ENCODE results near the gene VILL.

Gene VILL

GRCh38 chr3:37990527-37990926 lies at the start of gene VILL:
TSS of gene VILL (plus strand) at chr3:37990786. CDS start at chr3:37993673, 2,887 bp downstream.
- DNase-seq: no peak
- TF ChIP-seq POLR2A (IDR thresholded peaks at IDR 0.05; ENCODE audit: low read length) (no peak), GATA1 (IDR thresholded peaks at IDR 0.05; ENCODE audit: low read depth, low read length) (no peak)

DNA sequence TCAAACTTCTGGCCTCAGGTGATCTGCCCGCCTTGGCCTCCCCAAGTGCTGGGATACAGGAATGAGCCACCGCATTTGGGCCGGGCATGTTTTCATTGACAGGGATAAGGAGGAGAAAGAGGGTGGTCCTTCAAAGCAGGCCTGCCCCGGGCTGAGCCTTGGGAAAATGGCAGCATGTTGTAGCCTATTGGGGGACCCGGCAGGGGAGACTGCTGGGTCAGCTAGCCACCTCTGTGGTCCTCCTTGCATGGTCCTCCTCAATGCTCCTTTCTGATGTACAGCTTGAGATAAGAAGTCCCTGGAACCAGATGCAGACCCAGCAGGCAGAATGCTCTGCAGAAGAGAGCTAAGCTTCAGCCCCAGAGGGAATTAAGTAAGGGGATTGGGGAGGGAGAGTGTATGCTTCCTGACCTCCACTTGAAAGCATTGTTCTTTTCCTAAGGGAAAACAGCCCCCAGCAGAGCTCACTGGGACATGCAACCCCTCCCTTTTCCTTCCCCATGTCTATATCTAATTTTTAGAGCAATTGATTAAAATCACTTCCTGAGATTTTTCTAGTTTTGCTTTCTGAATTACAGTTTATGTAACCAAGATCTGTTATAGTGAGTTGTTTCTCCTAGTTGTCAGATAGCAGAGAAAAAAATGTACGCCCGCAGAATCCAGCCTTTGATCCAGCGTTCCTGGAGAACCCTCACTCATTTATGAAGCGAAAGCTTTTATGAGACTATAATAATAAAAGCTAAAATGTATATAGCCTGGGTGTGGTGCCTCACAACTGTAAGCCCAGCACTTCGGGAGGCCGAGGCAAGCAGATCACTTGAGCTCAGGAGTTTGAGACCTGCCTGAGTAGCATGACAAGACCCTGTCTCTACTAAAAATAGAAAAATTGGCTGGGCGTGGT lies 48.7 kb upstream of the VILL start:
- TF ChIP-seq GATA1 (IDR thresholded peaks at IDR 0.05; ENCODE audit: low read depth, low read length) (no peak), POLR2A (IDR thresholded peaks at IDR 0.05; ENCODE audit: low read length) (no peak)
- no peak for DNase-seq

DNA sequence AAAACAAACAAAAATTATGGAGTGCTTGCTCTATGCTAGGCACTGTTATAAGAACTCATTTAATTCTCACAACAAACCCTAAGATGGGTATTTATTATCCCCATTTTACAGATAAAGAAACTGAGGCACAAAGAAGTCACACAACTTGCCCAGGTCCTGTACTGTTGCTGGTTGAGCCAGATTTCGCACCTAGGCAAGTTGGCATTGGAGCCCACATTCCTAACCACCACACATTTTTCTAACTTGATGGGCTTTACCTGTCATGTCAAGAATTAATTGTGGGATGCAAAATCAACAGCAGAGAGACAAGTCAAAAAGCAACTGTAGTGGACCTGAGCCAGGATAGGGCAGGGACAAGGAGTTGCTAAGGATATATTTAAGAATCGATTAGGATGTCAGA lies 47.9 kb upstream of the VILL start:
- no peak for DNase-seq
- TF ChIP-seq GATA1 (IDR thresholded peaks at IDR 0.05; ENCODE audit: low read depth, low read length): no peak
- no peak for TF ChIP-seq POLR2A (IDR thresholded peaks at IDR 0.05; ENCODE audit: low read length)

- DNase-seq: no peak
These were observed 47.5 kb upstream of the VILL start for GRCh38 chr3:37943126-37943525.

DNA sequence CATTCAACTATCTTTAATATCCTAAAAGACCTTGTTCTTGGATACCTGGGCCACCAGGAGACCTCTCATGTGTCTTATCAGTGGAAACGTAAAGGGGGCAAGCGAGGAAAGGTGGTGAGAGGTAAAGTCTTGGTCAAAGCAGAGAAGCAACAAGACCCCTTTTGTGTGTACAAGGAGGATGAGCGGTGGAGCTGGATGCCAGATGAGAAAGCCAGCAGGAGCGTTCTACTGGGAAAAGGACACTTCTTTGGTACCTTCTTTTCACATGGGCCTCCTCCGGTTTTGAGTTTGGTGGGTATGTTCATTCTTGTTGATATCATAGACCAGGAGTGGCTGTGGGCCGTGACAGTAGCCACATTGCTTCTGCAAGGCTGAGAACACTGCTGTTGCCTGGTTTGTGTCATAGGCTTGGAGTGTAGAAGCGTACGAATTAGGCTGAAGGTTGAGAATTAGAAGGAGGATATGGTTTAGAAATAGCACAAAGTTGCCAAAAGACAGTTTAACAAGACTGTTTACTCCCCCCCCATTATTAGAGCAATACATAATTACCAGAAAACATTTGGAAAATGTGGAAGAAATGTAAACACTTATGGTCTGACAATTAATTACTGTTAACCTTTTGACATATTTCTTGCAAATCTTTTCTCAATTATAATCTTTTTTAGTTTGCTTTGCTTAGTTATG lies 46.8 kb upstream of the VILL start:
- TF ChIP-seq GATA1 (IDR thresholded peaks at IDR 0.05; ENCODE audit: low read depth, low read length): no peak
- TF ChIP-seq POLR2A (IDR thresholded peaks at IDR 0.05; ENCODE audit: low read length): no peak
- no peak for DNase-seq

More at GRCh38 chr3:37943126-37943525, 47.5 kb upstream of the VILL start:
- TF ChIP-seq POLR2A (IDR thresholded peaks at IDR 0.05; ENCODE audit: low read length) (no peak), GATA1 (IDR thresholded peaks at IDR 0.05; ENCODE audit: low read depth, low read length) (no peak)

- no peak for DNase-seq
- TF ChIP-seq GATA1 (IDR thresholded peaks at IDR 0.05; ENCODE audit: low read depth, low read length): no peak
- no peak for TF ChIP-seq POLR2A (IDR thresholded peaks at IDR 0.05; ENCODE audit: low read length)
These were observed 46.2 kb upstream of the VILL start for GRCh38 chr3:37944391-37944842.

GRCh38 chr3:37945156-37945806 lies 45.3 kb upstream of the VILL start:
- no peak for DNase-seq
- TF ChIP-seq GATA1 (IDR thresholded peaks at IDR 0.05; ENCODE audit: low read depth, low read length) (no peak), POLR2A (IDR thresholded peaks at IDR 0.05; ENCODE audit: low read length) (no peak)

GRCh38 chr3:37945807-37946530 lies 44.6 kb upstream of the VILL start:
- TF ChIP-seq GATA1 (IDR thresholded peaks at IDR 0.05; ENCODE audit: low read depth, low read length) (no peak), POLR2A (IDR thresholded peaks at IDR 0.05; ENCODE audit: low read length) (no peak)
- no peak for DNase-seq

DNA sequence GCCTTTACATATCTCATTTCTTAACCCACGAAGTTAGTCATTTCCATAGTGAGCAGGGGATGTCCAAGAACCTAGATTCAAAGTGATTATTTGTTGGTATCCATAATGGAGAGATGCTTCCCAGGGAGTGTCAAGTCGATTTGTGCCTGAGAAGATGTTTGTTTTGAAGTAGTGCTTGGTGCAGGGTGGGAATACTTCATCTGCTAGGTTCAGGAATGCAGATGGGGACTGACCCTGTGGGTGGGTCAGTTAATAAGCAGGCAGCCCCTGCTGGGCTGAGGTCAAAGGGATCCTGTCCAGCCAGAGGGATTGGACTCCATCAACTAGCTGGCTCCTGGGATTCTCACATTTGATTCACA lies 44.1 kb upstream of the VILL start:
- no peak for TF ChIP-seq GATA1 (IDR thresholded peaks at IDR 0.05; ENCODE audit: low read depth, low read length)
- TF ChIP-seq POLR2A (IDR thresholded peaks at IDR 0.05; ENCODE audit: low read length): no peak
- DNase-seq: no peak

DNA sequence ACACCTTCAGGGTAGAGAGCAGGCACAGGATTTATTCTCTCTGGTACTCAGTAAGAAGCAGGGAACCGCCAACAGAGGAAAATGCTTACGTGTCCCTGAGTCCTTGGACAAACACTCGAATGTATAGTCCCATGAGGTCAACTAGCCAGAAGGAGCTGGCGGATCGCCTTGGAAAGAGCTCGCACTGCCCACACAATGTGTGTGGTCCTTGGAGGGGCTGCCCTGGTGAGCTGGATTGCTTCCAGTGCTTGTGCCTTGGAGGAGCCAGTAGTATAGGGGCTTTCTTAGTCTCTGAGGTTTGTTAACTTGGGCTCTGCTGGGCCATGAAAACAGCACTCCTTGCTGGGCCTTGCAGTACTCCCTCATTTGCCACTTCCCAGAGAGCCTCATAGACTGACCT lies 40.7 kb upstream of the VILL start:
- no peak for TF ChIP-seq POLR2A (IDR thresholded peaks at IDR 0.05; ENCODE audit: low read length)
- no peak for TF ChIP-seq GATA1 (IDR thresholded peaks at IDR 0.05; ENCODE audit: low read depth, low read length)
- no peak for DNase-seq

GRCh38 chr3:37952564-37952963 lies 38.0 kb upstream of the VILL start:
- no peak for DNase-seq
- TF ChIP-seq GATA1 (IDR thresholded peaks at IDR 0.05; ENCODE audit: low read depth, low read length) (no peak), POLR2A (IDR thresholded peaks at IDR 0.05; ENCODE audit: low read length) (no peak)

GRCh38 chr3:37953226-37953625 lies 37.4 kb upstream of the VILL start:
- TF ChIP-seq POLR2A (IDR thresholded peaks at IDR 0.05; ENCODE audit: low read length) (no peak), GATA1 (IDR thresholded peaks at IDR 0.05; ENCODE audit: low read depth, low read length) (no peak)
- DNase-seq: no peak

DNA sequence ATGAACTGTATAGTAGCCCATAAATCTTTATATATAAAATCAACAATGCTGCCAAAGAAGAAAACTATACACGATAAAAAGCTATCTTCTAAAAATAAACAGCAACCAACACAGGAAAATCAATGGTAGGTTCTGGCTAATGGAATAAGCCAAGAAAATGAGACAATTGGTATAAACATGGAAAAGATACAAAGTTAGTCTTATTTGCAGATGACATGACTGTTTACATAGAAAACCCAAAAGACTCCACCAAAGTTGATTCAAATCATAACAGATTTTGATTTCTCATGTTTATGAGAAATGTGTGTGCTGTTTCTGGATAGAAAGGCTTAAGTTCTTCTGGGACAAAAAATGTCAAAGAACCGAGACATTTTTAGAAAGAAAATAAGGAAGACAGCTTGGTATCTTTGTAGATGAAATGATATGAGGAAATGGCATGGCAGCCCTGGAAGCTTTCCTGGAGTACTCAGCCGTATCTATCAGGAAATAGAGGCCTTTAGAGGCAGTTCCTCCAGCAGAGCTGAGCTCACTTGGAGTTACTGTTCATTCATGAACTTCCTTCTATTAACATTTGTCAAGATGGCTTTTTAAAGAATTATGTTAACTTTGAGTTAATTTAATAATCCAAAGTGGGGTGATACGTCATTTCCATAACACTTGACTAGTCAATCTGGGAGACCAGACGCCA lies 36.7 kb upstream of the VILL start:
- no peak for DNase-seq
- TF ChIP-seq POLR2A (IDR thresholded peaks at IDR 0.05; ENCODE audit: low read length): no peak
- no peak for TF ChIP-seq GATA1 (IDR thresholded peaks at IDR 0.05; ENCODE audit: low read depth, low read length)
